H9 (cell line): Measurements from ENCODE around the gene LNPEP. TPM values are rescaled to one million over a fixed set of nuclear protein-coding genes. Genes with fewer than 3 reads are reported as not detected.

Experiments used
- DNase-seq: peaks from one replicate; pipeline ENCODE4 v3.0.0-alpha.2; 2017
- H2AFZ ChIP-seq: one replicate; pipeline ENCODE4 v1.6.1; 2013; ENCODE audit warnings: mild to moderate bottlenecking, low read length, control low read depth, moderate library complexity
- H2AK5ac ChIP-seq: 2 replicates; pipeline ENCODE4 v1.6.1; 2013; ENCODE audit warnings: low read length, control low read depth, mixed read lengths; ENCODE audit not compliant: insufficient read length
- H2BK120ac ChIP-seq: one replicate; pipeline ENCODE4 v1.6.1; 2013; ENCODE audit warnings: low read depth, mild to moderate bottlenecking, low read length, control low read depth, inconsistent platforms; ENCODE audit not compliant: poor library complexity, severe bottlenecking
- H2BK12ac ChIP-seq: 2 replicates; pipeline ENCODE4 v1.6.1; 2013; ENCODE audit warnings: low read length, control low read depth, mixed read lengths, low read depth; ENCODE audit not compliant: insufficient read length
- H2BK15ac ChIP-seq: 2 replicates; pipeline ENCODE4 v1.6.1; 2013; ENCODE audit warnings: low read depth, low read length, control low read depth
- H2BK20ac ChIP-seq: one replicate; pipeline ENCODE4 v1.6.1; 2013; ENCODE audit warnings: low read depth, mild to moderate bottlenecking, low read length, control low read depth, inconsistent platforms; ENCODE audit not compliant: poor library complexity, severe bottlenecking
- H2BK5ac ChIP-seq: 2 replicates; pipeline ENCODE4 v1.6.1; 2013; ENCODE audit warnings: low read length, control low read depth, mixed read lengths; ENCODE audit not compliant: insufficient read length
- H3K14ac ChIP-seq: 2 replicates; pipeline ENCODE4 v1.6.1; 2013; ENCODE audit warnings: low read length, control low read depth; ENCODE audit not compliant: insufficient read depth
- H3K18ac ChIP-seq: 2 replicates; pipeline ENCODE4 v1.6.1; 2013; ENCODE audit warnings: low read depth, mild to moderate bottlenecking, mixed read lengths, low read length, control low read depth; ENCODE audit not compliant: insufficient read length
- H3K23ac ChIP-seq: 2 replicates; pipeline ENCODE4 v1.6.1; 2013; ENCODE audit warnings: low read length, control low read depth, mixed read lengths, low read depth; ENCODE audit not compliant: insufficient read length
- H3K23me2 ChIP-seq: 2 replicates; pipeline ENCODE4 v1.6.1; 2013; ENCODE audit warnings: low read depth, mild to moderate bottlenecking, mixed read lengths, low read length, control low read depth; ENCODE audit not compliant: insufficient read length, poor library complexity, severe bottlenecking
- H3K27ac ChIP-seq: 2 replicates; pipeline ENCODE4 v1.5.1; 2013; ENCODE audit warnings: low read length, control low read depth, mixed read lengths, low read depth; ENCODE audit not compliant: insufficient read length
- H3K27me3 ChIP-seq: 2 replicates; pipeline ENCODE4 v1.6.1; 2013; ENCODE audit warnings: low read length, control low read depth, inconsistent platforms; ENCODE audit not compliant: insufficient read depth
- H3K4ac ChIP-seq: 2 replicates; pipeline ENCODE4 v1.6.1; 2013; ENCODE audit warnings: low read depth, mild to moderate bottlenecking, control low read depth, inconsistent platforms, low read length, moderate library complexity
- H3K4me1 ChIP-seq: 2 replicates; pipeline ENCODE4 v1.6.1; 2013; ENCODE audit warnings: low read length, control low read depth, inconsistent platforms; ENCODE audit not compliant: insufficient read depth
- H3K4me2 ChIP-seq: 2 replicates; pipeline ENCODE4 v1.6.1; 2013; ENCODE audit warnings: low read length, control low read depth, mixed read lengths; ENCODE audit not compliant: insufficient read length, insufficient read depth
- H3K56ac ChIP-seq: 2 replicates; pipeline ENCODE4 v1.6.1; 2013; ENCODE audit warnings: low read depth, mild to moderate bottlenecking, mixed read lengths, low read length, control low read depth; ENCODE audit not compliant: insufficient read length
- H3K79me1 ChIP-seq: 2 replicates; pipeline ENCODE4 v1.6.1; 2013; ENCODE audit warnings: low read depth, mild to moderate bottlenecking, moderate library complexity, low read length, control low read depth, inconsistent platforms; ENCODE audit not compliant: insufficient read depth, poor library complexity, severe bottlenecking
- H3K79me2 ChIP-seq: 2 replicates; pipeline ENCODE4 v1.6.1; 2013; ENCODE audit warnings: low read length, control low read depth, inconsistent platforms; ENCODE audit not compliant: insufficient read depth
- H3K9ac ChIP-seq: 2 replicates; pipeline ENCODE4 v1.6.1; 2013; ENCODE audit warnings: low read length, control low read depth, mixed read lengths; ENCODE audit not compliant: insufficient read length; ENCODE audit errors: extremely low read depth
- H3K9me3 ChIP-seq: one replicate; pipeline ENCODE4 v1.6.1; 2013; ENCODE audit warnings: low read depth, low read length, inconsistent platforms; ENCODE audit not compliant: control insufficient read depth
- H3T11ph ChIP-seq: one replicate; pipeline ENCODE4 v1.6.1; 2013; ENCODE audit warnings: mild to moderate bottlenecking, low read length, control low read depth, inconsistent platforms
- H4K20me1 ChIP-seq: one replicate; pipeline ENCODE4 v1.6.1; 2013; ENCODE audit not compliant: control insufficient read depth, insufficient read length, insufficient read depth
- H4K5ac ChIP-seq: 2 replicates; pipeline ENCODE4 v1.6.1; 2013; ENCODE audit warnings: low read depth, mild to moderate bottlenecking, mixed read lengths, low read length, control low read depth; ENCODE audit not compliant: insufficient read length
- H4K8ac ChIP-seq: replicated peaks from 2 replicates; pipeline ENCODE4 v1.6.1; 2013; ENCODE audit warnings: low read length, control low read depth, mixed read lengths, low read depth; ENCODE audit not compliant: insufficient read length
- H4K91ac ChIP-seq: 2 replicates; pipeline ENCODE4 v1.6.1; 2013; ENCODE audit warnings: low read depth, mild to moderate bottlenecking, moderate library complexity, mixed read lengths, low read length, control low read depth; ENCODE audit not compliant: insufficient read length
- H3K27ac Mint-ChIP-seq, 3 experiments: 2 replicates in 2 of 3; 3 replicates in 1 of 3; pipeline ENCODE4 v1.8.0; 2020 to 2021; ENCODE audit warnings: mixed read lengths in 3 of 3, mild to moderate bottlenecking in 1 of 3, moderate library complexity in 1 of 3
- H3K27me3 Mint-ChIP-seq: 2 replicates; pipeline ENCODE4 v1.8.0; 2021; ENCODE audit warnings: low read depth, mild to moderate bottlenecking, moderate library complexity, mixed read lengths
- H3K36me3 Mint-ChIP-seq, 3 experiments: 2 replicates in 2 of 3; 3 replicates in 1 of 3; pipeline ENCODE4 v1.8.0; 2020 to 2021; ENCODE audit warnings: low read depth in 3 of 3, mixed read lengths in 3 of 3; ENCODE audit not compliant: insufficient read depth in 1 of 3
- H3K4me1 Mint-ChIP-seq, 2 experiments: 2 replicates each; pipeline ENCODE4 v1.8.0; 2020; ENCODE audit warnings: mixed read lengths in 2 of 2
- H3K4me3 Mint-ChIP-seq, 2 experiments: 2 replicates in 1 of 2; 3 replicates in 1 of 2; pipeline ENCODE4 v1.8.0; 2020 to 2021; ENCODE audit warnings: mild to moderate bottlenecking in 2 of 2, mixed read lengths in 2 of 2, moderate library complexity in 1 of 2
- H3K9me3 Mint-ChIP-seq, 2 experiments: 2 replicates in 1 of 2; 3 replicates in 1 of 2; pipeline ENCODE4 v1.8.0; 2020; ENCODE audit warnings: mild to moderate bottlenecking in 2 of 2, mixed read lengths in 2 of 2, moderate library complexity in 1 of 2
- CTCF ChIP-seq: fragments of 200-600 bp; sonication (generic); conservative IDR thresholded peaks from 3 replicates; pipeline ENCODE4 v1.8.0; 2021; ENCODE audit warnings: antibody characterized with exemption, mild to moderate bottlenecking
- WGBS: extraction: QIAGEN DNeasy Blood & Tissue Kit; methylation state at CpG from one replicate; pipeline ENCODE4 v1.1.7; 2013; ENCODE audit warnings: missing lambda C conversion rate, low lambda C conversion rate, mixed read lengths; ENCODE audit not compliant: insufficient read length; ENCODE audit errors: extremely low coverage; 5-methylcytosine and 5-hydroxymethylcytosine counted together
- total RNA-seq: library from RNA; stranded (reverse); gene quantifications from 2 replicates; pipeline ENCODE4 v1.2.1, GENCODE V29; 2021

The LNPEP gene
- total RNA-seq, 1 experiment from 2014 or later: 4.1 TPM

- H2BK15ac ChIP-seq: no peak overlapping the region
- H2BK20ac ChIP-seq: no peak overlapping the region
- H3K9me3 ChIP-seq: no peaks in the 10 kb centered on the region
- TF ChIP-seq CTCF: no peak
- no peaks in the 10 kb centered on the region for H4K20me1 ChIP-seq
- no peak overlapping the region for H2BK120ac ChIP-seq
- no peaks in the 10 kb centered on the region for H3K27me3 ChIP-seq
- H3K27ac Mint-ChIP-seq: no peak overlapping the region
- DNase-seq: no peak
- no peak overlapping the region for H3K4me2 ChIP-seq
- no peak overlapping the region for H2BK12ac ChIP-seq
- H3K23ac ChIP-seq: no peak overlapping the region
- no peak overlapping the region for H2AFZ ChIP-seq
- no peak overlapping the region for H3K9ac ChIP-seq
- no peak overlapping the region for H3K27ac ChIP-seq
- H3K27me3 Mint-ChIP-seq: peaks cover 1% of the 10 kb centered on the region
- no peaks in the 10 kb centered on the region for H3K79me2 ChIP-seq
- no peak overlapping the region for H3K4ac ChIP-seq
- H2AK5ac ChIP-seq: no peak overlapping the region
- H3K4me1 ChIP-seq: no peaks in the 10 kb centered on the region
- no CpG with 5 or more reads among the region's 5 CpGs for WGBS
- H3K9me3 Mint-ChIP-seq: peaks cover 12 to 13% of the 10 kb centered on the region in 2 experiments
- H3K23me2 ChIP-seq: no peaks in the 10 kb centered on the region
- H4K5ac ChIP-seq: no peak overlapping the region
- H2BK5ac ChIP-seq: no peak overlapping the region
- H3K56ac ChIP-seq: no peak overlapping the region
- no peak overlapping the region for H3K14ac ChIP-seq
- H4K8ac ChIP-seq: no peak overlapping the region
- H3K4me3 Mint-ChIP-seq: no peak overlapping the region
- H3K4me1 Mint-ChIP-seq: peaks cover 7 to 13% of the 10 kb centered on the region in 2 experiments
- no peak overlapping the region for H4K91ac ChIP-seq
- no peak overlapping the region for H3T11ph ChIP-seq
- peaks cover 8 to 15% (median 8%) of the 10 kb centered on the region in 3 experiments for H3K36me3 Mint-ChIP-seq
- no peak overlapping the region for H3K18ac ChIP-seq
- H3K79me1 ChIP-seq: no peaks in the 10 kb centered on the region
Observed at GRCh38 chr5:96945144-96945897, 9.4 kb downstream of the LNPEP start.
